HG02642 (cell line): ENCODE measurements around the gene MEGF10.

Experiments
- ATAC-seq: cut with Tn5 transposase; IDR thresholded peaks from one replicate; pipeline ENCODE4 v1.9.1; 2021; ENCODE audit warnings: mild to moderate bottlenecking; ENCODE audit not compliant: unreplicated experiment, poor library complexity

Gene MEGF10

GRCh38 chr5:127505905-127506304, 215.3 kb downstream of the MEGF10 start:
- no peak for ATAC-seq

GRCh38 chr5:127506616-127507015, 216.0 kb downstream of the MEGF10 start:
- ATAC-seq: no peak

- ATAC-seq: no peak
Observed at GRCh38 chr5:127508644-127509373, 218.2 kb downstream of the MEGF10 start.
